Activated CD8-positive, alpha-beta T cell treated with anti-CD3 and anti-CD28 coated beads for 36 hours (primary cell): ENCODE results near the gene SLC44A1. TPM values are rescaled to one million over a fixed set of nuclear protein-coding genes. Genes with fewer than 3 reads are reported as not detected.

Source experiments
- ATAC-seq: fragments of 200-7000 bp; cut with Tn5 transposase; one replicate; pipeline ENCODE4 v1.10.0; 2021; ENCODE audit warnings: mild to moderate bottlenecking, moderate library complexity
- CTCF ChIA-PET: fragments of 350-600 bp; sonication (Branson Sonifier 250); formaldehyde crosslinking; loops from one replicate; lab custom pipeline; 2021; ENCODE audit warnings: antibody characterized with exemption; lab: Charles Lee
- POLR2A ChIA-PET: fragments of 350-600 bp; sonication (Branson Sonifier 250); formaldehyde crosslinking; loops from one replicate; lab custom pipeline; 2021; ENCODE audit warnings: antibody characterized with exemption; lab: Charles Lee
- DNase-seq: peaks from one replicate; pipeline ENCODE4 v3.0.0-alpha.2; 2020
- H3K27ac Mint-ChIP-seq: one replicate; pipeline ENCODE4 v1.8.0; 2021; ENCODE audit warnings: mild to moderate bottlenecking, mixed read lengths
- H3K27me3 Mint-ChIP-seq: one replicate; pipeline ENCODE4 v1.8.0; 2021; ENCODE audit warnings: mixed read lengths
- H3K36me3 Mint-ChIP-seq: one replicate; pipeline ENCODE4 v1.8.0; 2021; ENCODE audit warnings: low read depth, mixed read lengths
- H3K4me1 Mint-ChIP-seq: one replicate; pipeline ENCODE4 v1.8.0; 2021; ENCODE audit warnings: low read depth, mixed read lengths
- H3K4me3 Mint-ChIP-seq: one replicate; pipeline ENCODE4 v1.8.0; 2021; ENCODE audit warnings: mild to moderate bottlenecking, moderate library complexity, mixed read lengths
- H3K9me3 Mint-ChIP-seq: one replicate; pipeline ENCODE4 v1.8.0; 2021; ENCODE audit warnings: mixed read lengths
- CTCF ChIP-seq: fragments of 200-600 bp; IDR thresholded peaks from one replicate; pipeline ENCODE4 v1.8.0; 2022; ENCODE audit warnings: antibody characterized with exemption, mild to moderate bottlenecking
- intact Hi-C: fragments of 100-400 bp; cut with micrococcal nuclease; formaldehyde crosslinking; loops from one replicate; pipeline ENCODE4 v1.10.0; 2022
- total RNA-seq, 2 experiments: library from RNA; stranded (reverse); gene quantifications; one replicate each; pipeline ENCODE4 v1.2.3, GENCODE V29; 2021

The SLC44A1 gene
- total RNA-seq, 2 experiments from 2014 or later, result 7.2 to 8.3 TPM

- ATAC-seq (no peak), DNase-seq (no peak)
- Mint-ChIP-seq H3K27ac (no peak overlapping the region), H3K9me3 (no peaks in the 10 kb centered on the region), H3K27me3 (no peaks in the 10 kb centered on the region), H3K36me3 (peaks cover 2% of the 10 kb centered on the region), H3K4me1 (no peaks in the 10 kb centered on the region), H3K4me3 (no peak overlapping the region)
- ChIA-PET POLR2A (no interaction called here), CTCF (no interaction called here)
- intact Hi-C loops, result no loop called here
- no peak for TF ChIP-seq CTCF
Measured at GRCh38 chr9:105305856-105306255, 61.4 kb downstream of the SLC44A1 start.

GRCh38 chr9:105306351-105307140 lies 62.1 kb downstream of the SLC44A1 start:
- intact Hi-C loops, result no loop called here
- ChIA-PET POLR2A (no interaction called here), CTCF (no interaction called here)
- H3K36me3 Mint-ChIP-seq, result peaks cover 2% of the 10 kb centered on the region
- no peak for ATAC-seq
- no peak overlapping the region for H3K4me3 Mint-ChIP-seq
- no peaks in the 10 kb centered on the region for H3K4me1 Mint-ChIP-seq
- H3K27me3 Mint-ChIP-seq, result no peaks in the 10 kb centered on the region
- H3K9me3 Mint-ChIP-seq, result no peaks in the 10 kb centered on the region
- TF ChIP-seq CTCF, result no peak
- no peak for DNase-seq
- no peak overlapping the region for H3K27ac Mint-ChIP-seq

- Mint-ChIP-seq H3K4me3 (no peak overlapping the region), H3K27ac (no peak overlapping the region), H3K9me3 (no peaks in the 10 kb centered on the region), H3K4me1 (no peaks in the 10 kb centered on the region), H3K27me3 (no peaks in the 10 kb centered on the region), H3K36me3 (peaks cover 2% of the 10 kb centered on the region)
- no peak for DNase-seq
- no peak for ATAC-seq
- ChIA-PET CTCF (no interaction called here), POLR2A (no interaction called here)
- TF ChIP-seq CTCF, result no peak
- intact Hi-C loops, result no loop called here
Measured at GRCh38 chr9:105307591-105308130, 63.2 kb downstream of the SLC44A1 start.

- TF ChIP-seq CTCF, result no peak
- no peak overlapping the region for H3K4me3 Mint-ChIP-seq
- intact Hi-C loops, result no loop called here
- H3K9me3 Mint-ChIP-seq, result no peaks in the 10 kb centered on the region
- ATAC-seq (no peak), DNase-seq (no peak)
- no peaks in the 10 kb centered on the region for H3K4me1 Mint-ChIP-seq
- no peak overlapping the region for H3K27ac Mint-ChIP-seq
- ChIA-PET POLR2A (no interaction called here), CTCF (no interaction called here)
- no peaks in the 10 kb centered on the region for H3K36me3 Mint-ChIP-seq
- no peaks in the 10 kb centered on the region for H3K27me3 Mint-ChIP-seq
Measured at GRCh38 chr9:105308461-105309341, 64.2 kb downstream of the SLC44A1 start.
